ENCODE measurements around the gene LRRC1.

- no peak for TF ChIP-seq CTCF (IDR thresholded peaks at IDR 0.05)
- no peak for TF ChIP-seq POLR2A (IDR thresholded peaks at IDR 0.05)
These were observed 50.7 kb downstream of the LRRC1 start for GRCh38 chr6:53845280-53846195.
